ENCODE data around the gene UCMA. TPM values are rescaled to one million over a fixed set of nuclear protein-coding genes. Genes with fewer than 3 reads are reported as not detected.

The UCMA gene
- total and polyA plus RNA-seq, 2 donors (not counting 1 experiment from before 2014, with no cell fraction given): not detected

DNA sequence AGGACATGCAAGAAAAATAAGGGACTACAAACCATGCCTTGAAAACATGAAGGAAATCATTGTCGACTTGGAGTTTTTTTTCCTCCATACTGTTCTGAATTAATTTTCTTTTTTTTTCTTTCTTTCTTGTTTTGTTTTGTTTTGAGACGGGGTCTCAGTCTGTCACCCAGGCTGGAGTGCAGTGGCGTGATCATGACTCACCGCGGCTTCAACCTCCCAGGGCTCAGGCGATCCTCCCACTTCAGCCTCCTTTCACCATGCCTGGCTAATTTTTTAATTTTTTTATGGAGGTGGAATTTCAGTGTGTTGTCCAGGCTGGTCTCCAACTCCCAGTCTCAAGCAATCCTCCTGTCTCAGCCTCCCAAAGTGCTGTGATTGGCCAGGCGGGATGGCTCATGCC, 11.6 kb downstream of the UCMA start:
- H3K4me3 ChIP-seq (replicated peaks in 1 of 4; ENCODE audit: control extremely low read depth in 1 of 4, insufficient read depth in 1 of 4, low read depth in 3 of 4, low read length in 4 of 4): no peak overlapping the region
- H4K20me1 ChIP-seq (ENCODE audit: control insufficient read depth, extremely low read depth, insufficient read depth, low read length): no peaks in the 10 kb centered on the region
- no peaks in the 10 kb centered on the region for H3K4me1 ChIP-seq (ENCODE audit: control insufficient read depth, extremely low read depth, insufficient read depth, low read length)
- H2AFZ ChIP-seq (ENCODE audit: low read length): no peak overlapping the region
- H3K9ac ChIP-seq (ENCODE audit: insufficient read depth, low read length): no peak overlapping the region
- no peaks in the 10 kb centered on the region for H3K79me2 ChIP-seq (ENCODE audit: control insufficient read depth, insufficient read depth, low read length)
- H3K27me3 ChIP-seq (ENCODE audit: control insufficient read depth, insufficient read depth, low read length): no peaks in the 10 kb centered on the region
- no peak overlapping the region for H3K27ac ChIP-seq (ENCODE audit: insufficient read depth, low read length)
- TF ChIP-seq, protein P1, sequence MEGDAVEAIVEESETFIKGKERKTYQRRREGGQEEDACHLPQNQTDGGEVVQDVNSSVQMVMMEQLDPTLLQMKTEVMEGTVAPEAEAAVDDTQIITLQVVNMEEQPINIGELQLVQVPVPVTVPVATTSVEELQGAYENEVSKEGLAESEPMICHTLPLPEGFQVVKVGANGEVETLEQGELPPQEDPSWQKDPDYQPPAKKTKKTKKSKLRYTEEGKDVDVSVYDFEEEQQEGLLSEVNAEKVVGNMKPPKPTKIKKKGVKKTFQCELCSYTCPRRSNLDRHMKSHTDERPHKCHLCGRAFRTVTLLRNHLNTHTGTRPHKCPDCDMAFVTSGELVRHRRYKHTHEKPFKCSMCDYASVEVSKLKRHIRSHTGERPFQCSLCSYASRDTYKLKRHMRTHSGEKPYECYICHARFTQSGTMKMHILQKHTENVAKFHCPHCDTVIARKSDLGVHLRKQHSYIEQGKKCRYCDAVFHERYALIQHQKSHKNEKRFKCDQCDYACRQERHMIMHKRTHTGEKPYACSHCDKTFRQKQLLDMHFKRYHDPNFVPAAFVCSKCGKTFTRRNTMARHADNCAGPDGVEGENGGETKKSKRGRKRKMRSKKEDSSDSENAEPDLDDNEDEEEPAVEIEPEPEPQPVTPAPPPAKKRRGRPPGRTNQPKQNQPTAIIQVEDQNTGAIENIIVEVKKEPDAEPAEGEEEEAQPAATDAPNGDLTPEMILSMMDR (conservative IDR thresholded peaks at IDR 0.05 in 1 of 2, IDR thresholded peaks at IDR 0.05 in 1 of 2; ENCODE audit: low read depth in 1 of 2, low read length in 2 of 2): no peak
- TF ChIP-seq EZH2 (IDR thresholded peaks at IDR 0.05; ENCODE audit: low read length, missing control alignments): no peak
- H3K9me3 ChIP-seq (ENCODE audit: control insufficient read depth, insufficient read depth, low read depth, low read length): no peaks in the 10 kb centered on the region
- DNase-seq (ENCODE audit: low read depth in 2 of 2): no peak
- no peaks in the 10 kb centered on the region for H3K36me3 ChIP-seq (ENCODE audit: control insufficient read depth, insufficient read depth, low read length)
- H3K4me2 ChIP-seq (ENCODE audit: extremely low read depth, insufficient read depth, low read length): no peak overlapping the region

DNA sequence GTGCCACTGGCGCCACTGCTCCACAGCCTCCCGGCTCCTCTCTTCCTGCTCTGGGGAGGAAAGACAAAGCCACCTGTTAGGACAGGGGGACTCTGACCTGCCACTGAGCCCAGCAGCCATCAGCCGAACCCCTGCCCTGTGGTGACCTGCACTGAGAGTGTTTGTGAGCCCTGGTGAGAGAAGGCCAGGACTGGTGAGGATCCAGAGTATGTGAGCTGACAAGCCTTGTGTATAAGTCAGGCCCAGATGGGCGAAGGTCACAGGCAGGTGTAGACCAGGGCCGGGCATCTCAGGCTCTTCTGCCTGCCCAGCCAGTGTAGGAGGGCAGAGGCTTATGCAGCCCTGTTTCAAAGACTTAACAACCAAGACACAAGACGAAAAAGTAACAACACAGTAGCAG, 12.0 kb downstream of the UCMA start:
- H3K36me3 ChIP-seq (ENCODE audit: control insufficient read depth, insufficient read depth, low read length): no peaks in the 10 kb centered on the region
- no peaks in the 10 kb centered on the region for H3K9me3 ChIP-seq (ENCODE audit: control insufficient read depth, insufficient read depth, low read depth, low read length)
- H2AFZ ChIP-seq (ENCODE audit: low read length): no peak overlapping the region

DNA sequence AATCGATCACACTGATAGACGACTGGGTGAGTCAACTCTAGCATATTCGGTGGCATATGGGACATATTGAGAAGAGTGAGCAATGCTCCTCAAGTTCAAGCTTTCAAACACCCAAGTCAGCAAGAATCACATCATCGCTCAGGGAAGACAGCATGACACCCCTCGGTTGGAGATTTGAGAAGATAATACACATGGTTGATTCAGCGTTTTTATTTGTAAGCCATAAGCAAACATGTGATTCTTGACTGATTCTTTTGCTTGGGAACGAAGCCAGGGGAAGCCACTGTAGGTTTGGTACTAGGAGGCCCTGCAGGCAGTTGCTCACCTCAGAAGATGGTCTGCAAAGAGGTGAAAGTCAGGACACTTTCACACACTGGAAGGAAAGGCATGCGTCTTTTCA, 12.6 kb downstream of the UCMA start:
- Histone ChIP-seq H3K79me2 (ENCODE audit: control insufficient read depth, insufficient read depth, low read length) (no peaks in the 10 kb centered on the region), H3K27me3 (ENCODE audit: control insufficient read depth, insufficient read depth, low read length) (no peaks in the 10 kb centered on the region), H3K27ac (ENCODE audit: insufficient read depth, low read length) (no peak overlapping the region), H2AFZ (ENCODE audit: low read length) (no peak overlapping the region), H3K4me2 (ENCODE audit: extremely low read depth, insufficient read depth, low read length) (no peak overlapping the region), H3K9me3 (ENCODE audit: control insufficient read depth, insufficient read depth, low read depth, low read length) (no peaks in the 10 kb centered on the region), H3K4me3 (replicated peaks in 1 of 4; ENCODE audit: control extremely low read depth in 1 of 4, insufficient read depth in 1 of 4, low read depth in 3 of 4, low read length in 4 of 4) (no peak overlapping the region), H3K36me3 (ENCODE audit: control insufficient read depth, insufficient read depth, low read length) (no peaks in the 10 kb centered on the region), H4K20me1 (ENCODE audit: control insufficient read depth, extremely low read depth, insufficient read depth, low read length) (no peaks in the 10 kb centered on the region), H3K4me1 (ENCODE audit: control insufficient read depth, extremely low read depth, insufficient read depth, low read length) (no peaks in the 10 kb centered on the region), H3K9ac (ENCODE audit: insufficient read depth, low read length) (no peak overlapping the region)
- no peak for TF ChIP-seq EZH2 (IDR thresholded peaks at IDR 0.05; ENCODE audit: low read length, missing control alignments)
- TF ChIP-seq, protein P1 (conservative IDR thresholded peaks at IDR 0.05 in 1 of 2, IDR thresholded peaks at IDR 0.05 in 1 of 2; ENCODE audit: low read depth in 1 of 2, low read length in 2 of 2): no peak
- DNase-seq (ENCODE audit: low read depth in 2 of 2): no peak

More for the DNA sequence above, 12.0 kb downstream of the UCMA start:
- TF ChIP-seq EZH2 (IDR thresholded peaks at IDR 0.05; ENCODE audit: low read length, missing control alignments): no peak
- TF ChIP-seq, protein P1 (conservative IDR thresholded peaks at IDR 0.05 in 1 of 2, IDR thresholded peaks at IDR 0.05 in 1 of 2; ENCODE audit: low read depth in 1 of 2, low read length in 2 of 2): no peak
- H3K4me2 ChIP-seq (ENCODE audit: extremely low read depth, insufficient read depth, low read length): no peak overlapping the region
- no peak overlapping the region for H3K4me3 ChIP-seq (replicated peaks in 1 of 4; ENCODE audit: control extremely low read depth in 1 of 4, insufficient read depth in 1 of 4, low read depth in 3 of 4, low read length in 4 of 4)
- no peak for DNase-seq (ENCODE audit: low read depth in 2 of 2)
- no peaks in the 10 kb centered on the region for H3K27me3 ChIP-seq (ENCODE audit: control insufficient read depth, insufficient read depth, low read length)
- no peak overlapping the region for H3K27ac ChIP-seq (ENCODE audit: insufficient read depth, low read length)
- no peaks in the 10 kb centered on the region for H3K4me1 ChIP-seq (ENCODE audit: control insufficient read depth, extremely low read depth, insufficient read depth, low read length)
- no peaks in the 10 kb centered on the region for H4K20me1 ChIP-seq (ENCODE audit: control insufficient read depth, extremely low read depth, insufficient read depth, low read length)
- no peak overlapping the region for H3K9ac ChIP-seq (ENCODE audit: insufficient read depth, low read length)
- no peaks in the 10 kb centered on the region for H3K79me2 ChIP-seq (ENCODE audit: control insufficient read depth, insufficient read depth, low read length)
